Hypothalamus (tissue), 51 donors: ENCODE measurements around the gene ULK4.
"Not testable (repeated sequence)": the region's sequence is repeated elsewhere in the genome, so short reads cannot be mapped to it uniquely, and the experiment has no call there.

Source experiments
- DNase-seq, 51 donors: peaks; one replicate each; lab custom pipeline; 2025; lab: John Stamatoyannopoulos, UW

The ULK4 gene

GRCh38 chr3:41697702-41698101, 264.2 kb downstream of the ULK4 start:
- no peak for DNase-seq

DNA sequence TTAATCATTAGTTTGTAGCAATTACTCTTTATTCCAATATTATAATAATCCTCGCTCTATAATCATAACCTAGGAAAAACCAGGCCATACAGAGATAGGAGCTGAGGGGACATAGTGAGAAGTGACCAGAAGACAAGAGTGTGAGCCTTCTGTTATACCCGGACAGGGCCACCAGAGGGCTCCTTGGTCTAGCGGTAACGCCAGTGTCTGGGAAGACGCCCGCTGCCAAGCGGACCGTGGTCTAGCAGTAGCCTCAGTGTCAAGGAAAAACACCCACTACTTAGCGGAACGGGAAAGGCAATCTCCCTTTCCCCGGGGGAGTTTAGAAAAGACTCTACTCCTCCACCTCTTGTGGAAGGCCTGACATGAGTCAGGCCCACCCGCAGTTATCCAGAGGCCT, 266.1 kb downstream of the ULK4 start:
- peak in 1 of 51 donors; percentile 1 for DNase-seq

DNA sequence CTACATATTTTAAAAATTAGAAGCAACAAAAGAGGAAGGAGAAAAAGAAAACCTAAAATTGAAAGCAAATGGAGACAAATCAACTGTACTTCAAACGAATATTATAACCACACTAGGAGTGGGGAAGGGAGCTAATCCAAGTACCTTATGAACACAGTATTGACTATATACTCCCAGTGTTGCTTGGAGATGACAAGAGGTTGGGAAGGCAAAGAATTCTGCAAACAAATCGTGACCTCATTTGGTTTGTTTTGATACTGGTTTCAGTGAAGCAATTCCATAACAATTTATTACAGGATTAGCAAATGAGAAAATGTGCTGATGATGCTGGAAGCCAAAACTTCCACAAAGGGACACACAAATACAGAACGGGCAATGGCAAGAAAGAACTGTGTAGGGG, 268.1 kb downstream of the ULK4 start:
- no peak for DNase-seq

DNA sequence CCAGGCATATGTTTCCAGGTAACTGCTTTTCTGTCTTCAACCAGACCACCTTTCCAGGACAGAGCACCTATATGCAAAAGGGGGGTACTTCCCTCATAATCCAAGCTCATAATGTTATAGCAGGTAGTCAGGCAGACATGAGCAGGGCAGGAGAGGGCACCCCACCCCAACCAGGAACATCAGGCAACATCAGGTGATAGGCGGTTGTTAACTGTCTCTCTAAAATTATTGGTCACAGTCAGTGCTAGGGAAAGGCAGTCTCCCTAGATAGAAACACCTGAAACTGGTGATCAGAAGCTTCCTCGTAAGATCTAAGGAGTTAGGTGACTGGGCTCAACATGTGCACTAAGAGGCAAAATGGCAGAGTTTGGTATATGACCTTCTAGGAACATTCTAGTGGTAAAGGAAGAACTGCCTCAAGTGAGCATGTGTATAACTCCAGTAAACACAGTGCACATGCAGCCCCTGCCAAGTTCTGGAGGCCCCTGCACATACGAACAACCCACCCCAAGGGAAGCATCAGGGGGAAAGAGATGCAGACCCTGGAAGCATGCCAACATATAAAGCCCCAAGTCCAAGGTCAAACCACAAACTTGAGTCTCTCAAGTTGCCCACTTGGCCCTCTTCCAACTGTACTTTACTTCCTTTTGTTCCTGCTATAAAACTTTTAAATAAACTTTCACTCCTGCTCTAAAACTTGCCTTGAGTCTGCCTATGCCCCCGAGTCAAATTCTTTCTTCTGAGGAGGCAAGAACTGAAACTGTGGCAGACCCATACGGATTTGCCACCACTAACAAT, 270.9 kb downstream of the ULK4 start:
- no peak for DNase-seq

GRCh38 chr3:41688595-41689380, 273.1 kb downstream of the ULK4 start:
- no peak for DNase-seq

DNA sequence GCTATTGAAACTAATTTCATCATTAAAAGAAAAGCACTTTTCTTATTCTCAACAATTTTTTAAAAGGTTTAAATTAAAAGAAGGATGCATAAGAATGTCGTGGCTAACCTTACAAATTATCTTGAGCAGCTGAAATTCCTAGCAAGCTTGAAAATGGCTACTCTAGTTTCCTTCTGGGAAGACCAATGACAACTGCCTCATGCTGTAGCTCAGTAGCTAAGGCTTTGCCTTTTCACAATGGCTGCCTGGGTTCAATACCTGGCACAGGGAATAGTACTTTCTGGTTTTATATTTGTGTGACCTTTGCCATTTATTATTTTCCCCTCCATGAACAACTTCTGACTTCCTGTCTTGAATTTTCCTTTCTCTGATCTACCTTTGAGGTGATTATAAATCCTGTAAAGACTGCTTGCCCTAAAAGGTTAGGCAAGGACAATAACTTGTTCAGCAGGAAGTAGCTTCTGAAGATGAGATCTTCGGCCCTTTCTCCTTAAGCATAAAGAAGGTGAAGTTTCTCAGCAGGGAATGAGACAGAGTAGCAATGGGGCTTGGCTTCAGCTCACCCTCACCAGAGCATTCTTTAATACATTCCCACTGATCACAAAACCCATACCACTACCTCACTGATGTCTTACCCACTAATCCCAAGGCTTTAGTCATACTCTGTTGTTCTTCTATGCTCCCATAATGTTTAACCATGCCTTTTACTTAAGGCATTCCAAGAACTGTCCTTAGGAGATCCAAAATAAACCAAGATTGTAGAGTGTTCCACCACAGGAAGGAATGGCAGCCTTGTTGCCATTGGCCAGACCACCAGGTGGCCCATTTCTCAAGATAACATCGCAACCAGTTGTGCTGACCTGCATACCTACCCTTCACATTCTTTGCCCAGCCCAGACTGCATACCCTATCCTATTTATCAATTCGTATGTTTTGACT, 276.8 kb downstream of the ULK4 start:
- no peak for DNase-seq

- no peak for DNase-seq
Measured at GRCh38 chr3:41683666-41684350, 278.1 kb downstream of the ULK4 start.

GRCh38 chr3:41682996-41683395, 278.9 kb downstream of the ULK4 start:
- no peak for DNase-seq

- DNase-seq: no peak
Measured at GRCh38 chr3:41682382-41682781, 279.5 kb downstream of the ULK4 start.

- DNase-seq: no peak
Measured at GRCh38 chr3:41681479-41681878, 280.4 kb downstream of the ULK4 start.

DNA sequence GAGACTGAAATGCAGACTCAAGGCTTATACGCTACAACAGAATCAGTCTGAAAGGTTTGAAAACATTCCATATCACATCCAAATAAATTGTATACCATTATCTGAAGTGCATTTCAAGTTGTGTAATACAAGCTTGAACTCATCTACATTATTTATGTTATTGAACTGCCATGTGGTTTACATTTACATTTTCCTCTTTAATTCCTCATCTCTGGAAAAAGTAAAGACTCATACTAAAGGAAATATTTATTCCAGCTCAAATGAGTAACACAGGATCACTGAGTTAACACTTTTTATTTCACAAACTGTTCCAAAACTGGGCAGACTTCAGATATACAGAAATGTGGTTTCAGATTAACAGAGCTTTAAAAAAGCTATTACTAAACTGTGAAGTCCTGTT, 282.5 kb downstream of the ULK4 start:
- DNase-seq: no peak

DNA sequence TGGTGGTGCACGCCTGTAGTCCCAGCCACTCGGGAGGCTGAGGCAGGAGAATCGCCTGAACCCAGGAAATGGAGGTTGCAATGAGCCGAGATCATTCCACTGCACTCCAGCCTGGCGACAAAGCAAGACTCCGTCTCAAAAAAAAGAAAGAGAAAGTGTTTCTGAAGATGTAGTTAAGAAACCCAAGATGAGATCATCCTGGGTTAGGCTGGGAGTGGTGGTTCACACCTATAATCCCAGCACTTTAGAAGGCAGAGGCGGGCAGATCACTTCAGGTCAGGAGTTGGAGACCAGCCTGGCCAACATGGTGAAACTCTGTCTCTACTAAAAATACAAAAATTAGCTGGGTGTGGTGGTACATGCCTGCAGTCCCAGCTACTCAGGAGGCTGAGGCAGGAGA, 286.8 kb downstream of the ULK4 start:
- DNase-seq: not testable (repeated sequence)

DNA sequence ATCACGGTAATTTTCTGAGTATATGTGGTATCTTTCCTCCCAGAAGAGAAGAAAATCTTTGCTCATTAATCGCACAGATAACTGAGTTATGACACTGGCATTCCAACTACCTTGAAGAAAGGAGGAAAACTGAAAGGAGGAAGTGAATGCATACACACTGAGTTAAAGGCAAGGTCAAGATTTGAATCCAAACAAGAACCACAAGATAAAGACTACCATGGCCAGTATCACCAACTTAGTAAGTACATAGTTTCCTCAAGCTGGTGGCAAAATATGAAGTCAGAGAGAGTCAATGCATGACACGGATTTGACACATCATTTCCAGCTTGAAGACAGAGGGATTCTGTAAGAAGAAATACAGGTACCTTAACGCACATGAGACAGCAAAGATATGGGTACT, 287.5 kb downstream of the ULK4 start:
- DNase-seq: no peak

GRCh38 chr3:41673650-41674049, 288.3 kb downstream of the ULK4 start:
- no peak for DNase-seq

- no peak for DNase-seq
Measured at GRCh38 chr3:41668379-41668778, 293.5 kb downstream of the ULK4 start.

GRCh38 chr3:41662288-41662687, 299.6 kb downstream of the ULK4 start:
- no peak for DNase-seq

DNA sequence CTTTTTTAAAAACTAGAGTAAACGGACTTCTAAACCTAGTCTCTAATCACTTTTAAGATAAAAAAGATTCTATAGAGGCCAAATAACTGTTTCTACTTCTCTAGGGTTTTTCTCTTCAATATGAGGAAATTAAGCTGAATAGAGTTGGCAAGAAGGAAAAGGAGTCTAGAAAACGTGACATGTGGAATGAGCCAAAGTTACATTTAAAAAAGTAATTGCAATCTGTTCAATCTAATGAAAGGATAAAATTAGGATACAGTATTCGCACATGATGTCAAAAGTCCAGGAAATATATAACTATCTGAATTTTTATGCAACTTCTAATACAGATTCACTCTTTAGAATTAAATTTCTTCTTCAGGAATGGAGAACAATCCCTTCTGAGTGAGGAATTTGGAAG, 300.1 kb downstream of the ULK4 start:
- DNase-seq: no peak

GRCh38 chr3:41660510-41660909, 301.4 kb downstream of the ULK4 start:
- DNase-seq: no peak

GRCh38 chr3:41653571-41654239, 308.2 kb downstream of the ULK4 start:
- DNase-seq: no peak

DNA sequence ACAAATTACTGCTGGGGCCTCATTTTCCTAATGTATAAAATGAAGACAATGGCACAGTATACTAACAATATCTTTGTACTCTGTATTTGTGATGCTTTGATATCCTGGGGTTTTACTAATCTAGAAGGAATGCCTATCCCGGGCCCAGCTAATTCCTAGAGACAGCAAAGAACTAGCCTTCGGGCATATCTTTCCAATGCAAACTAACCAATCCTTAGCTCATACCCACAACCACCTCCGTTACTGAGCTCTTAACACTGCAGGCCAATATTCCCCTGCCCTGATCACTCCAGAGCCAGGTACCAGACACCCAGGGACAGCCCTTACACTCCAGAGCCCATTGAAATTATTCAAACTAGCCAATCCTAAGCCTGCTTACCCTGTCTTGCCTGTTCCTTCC, 309.0 kb downstream of the ULK4 start:
- no peak for DNase-seq
